H9 (cell line): ENCODE data around the gene MRPS18A. TPM values are rescaled to one million over a fixed set of nuclear protein-coding genes. Genes with fewer than 3 reads are reported as not detected.

ENCODE experiments used
- DNase-seq: peaks from one replicate; pipeline ENCODE4 v3.0.0-alpha.2; 2017
- H2AFZ ChIP-seq: one replicate; pipeline ENCODE4 v1.6.1; 2013; ENCODE audit warnings: mild to moderate bottlenecking, low read length, control low read depth, moderate library complexity
- H2AK5ac ChIP-seq: 2 replicates; pipeline ENCODE4 v1.6.1; 2013; ENCODE audit warnings: low read length, control low read depth, mixed read lengths; ENCODE audit not compliant: insufficient read length
- H2BK120ac ChIP-seq: one replicate; pipeline ENCODE4 v1.6.1; 2013; ENCODE audit warnings: low read depth, mild to moderate bottlenecking, low read length, control low read depth, inconsistent platforms; ENCODE audit not compliant: poor library complexity, severe bottlenecking
- H2BK12ac ChIP-seq: 2 replicates; pipeline ENCODE4 v1.6.1; 2013; ENCODE audit warnings: low read length, control low read depth, mixed read lengths, low read depth; ENCODE audit not compliant: insufficient read length
- H2BK15ac ChIP-seq: 2 replicates; pipeline ENCODE4 v1.6.1; 2013; ENCODE audit warnings: low read depth, low read length, control low read depth
- H2BK20ac ChIP-seq: one replicate; pipeline ENCODE4 v1.6.1; 2013; ENCODE audit warnings: low read depth, mild to moderate bottlenecking, low read length, control low read depth, inconsistent platforms; ENCODE audit not compliant: poor library complexity, severe bottlenecking
- H2BK5ac ChIP-seq: 2 replicates; pipeline ENCODE4 v1.6.1; 2013; ENCODE audit warnings: low read length, control low read depth, mixed read lengths; ENCODE audit not compliant: insufficient read length
- H3K14ac ChIP-seq: 2 replicates; pipeline ENCODE4 v1.6.1; 2013; ENCODE audit warnings: low read length, control low read depth; ENCODE audit not compliant: insufficient read depth
- H3K18ac ChIP-seq: 2 replicates; pipeline ENCODE4 v1.6.1; 2013; ENCODE audit warnings: low read depth, mild to moderate bottlenecking, mixed read lengths, low read length, control low read depth; ENCODE audit not compliant: insufficient read length
- H3K23ac ChIP-seq: 2 replicates; pipeline ENCODE4 v1.6.1; 2013; ENCODE audit warnings: low read length, control low read depth, mixed read lengths, low read depth; ENCODE audit not compliant: insufficient read length
- H3K23me2 ChIP-seq: 2 replicates; pipeline ENCODE4 v1.6.1; 2013; ENCODE audit warnings: low read depth, mild to moderate bottlenecking, mixed read lengths, low read length, control low read depth; ENCODE audit not compliant: insufficient read length, poor library complexity, severe bottlenecking
- H3K27ac ChIP-seq: 2 replicates; pipeline ENCODE4 v1.5.1; 2013; ENCODE audit warnings: low read length, control low read depth, mixed read lengths, low read depth; ENCODE audit not compliant: insufficient read length
- H3K27me3 ChIP-seq: 2 replicates; pipeline ENCODE4 v1.6.1; 2013; ENCODE audit warnings: low read length, control low read depth, inconsistent platforms; ENCODE audit not compliant: insufficient read depth
- H3K4ac ChIP-seq: 2 replicates; pipeline ENCODE4 v1.6.1; 2013; ENCODE audit warnings: low read depth, mild to moderate bottlenecking, control low read depth, inconsistent platforms, low read length, moderate library complexity
- H3K4me1 ChIP-seq: 2 replicates; pipeline ENCODE4 v1.6.1; 2013; ENCODE audit warnings: low read length, control low read depth, inconsistent platforms; ENCODE audit not compliant: insufficient read depth
- H3K4me2 ChIP-seq: 2 replicates; pipeline ENCODE4 v1.6.1; 2013; ENCODE audit warnings: low read length, control low read depth, mixed read lengths; ENCODE audit not compliant: insufficient read length, insufficient read depth
- H3K56ac ChIP-seq: 2 replicates; pipeline ENCODE4 v1.6.1; 2013; ENCODE audit warnings: low read depth, mild to moderate bottlenecking, mixed read lengths, low read length, control low read depth; ENCODE audit not compliant: insufficient read length
- H3K79me1 ChIP-seq: 2 replicates; pipeline ENCODE4 v1.6.1; 2013; ENCODE audit warnings: low read depth, mild to moderate bottlenecking, moderate library complexity, low read length, control low read depth, inconsistent platforms; ENCODE audit not compliant: insufficient read depth, poor library complexity, severe bottlenecking
- H3K79me2 ChIP-seq: 2 replicates; pipeline ENCODE4 v1.6.1; 2013; ENCODE audit warnings: low read length, control low read depth, inconsistent platforms; ENCODE audit not compliant: insufficient read depth
- H3K9ac ChIP-seq: 2 replicates; pipeline ENCODE4 v1.6.1; 2013; ENCODE audit warnings: low read length, control low read depth, mixed read lengths; ENCODE audit not compliant: insufficient read length; ENCODE audit errors: extremely low read depth
- H3K9me3 ChIP-seq: one replicate; pipeline ENCODE4 v1.6.1; 2013; ENCODE audit warnings: low read depth, low read length, inconsistent platforms; ENCODE audit not compliant: control insufficient read depth
- H3T11ph ChIP-seq: one replicate; pipeline ENCODE4 v1.6.1; 2013; ENCODE audit warnings: mild to moderate bottlenecking, low read length, control low read depth, inconsistent platforms
- H4K20me1 ChIP-seq: one replicate; pipeline ENCODE4 v1.6.1; 2013; ENCODE audit not compliant: control insufficient read depth, insufficient read length, insufficient read depth
- H4K5ac ChIP-seq: 2 replicates; pipeline ENCODE4 v1.6.1; 2013; ENCODE audit warnings: low read depth, mild to moderate bottlenecking, mixed read lengths, low read length, control low read depth; ENCODE audit not compliant: insufficient read length
- H4K8ac ChIP-seq: replicated peaks from 2 replicates; pipeline ENCODE4 v1.6.1; 2013; ENCODE audit warnings: low read length, control low read depth, mixed read lengths, low read depth; ENCODE audit not compliant: insufficient read length
- H4K91ac ChIP-seq: 2 replicates; pipeline ENCODE4 v1.6.1; 2013; ENCODE audit warnings: low read depth, mild to moderate bottlenecking, moderate library complexity, mixed read lengths, low read length, control low read depth; ENCODE audit not compliant: insufficient read length
- H3K27ac Mint-ChIP-seq, 3 experiments: 2 replicates in 2 of 3; 3 replicates in 1 of 3; pipeline ENCODE4 v1.8.0; 2020 to 2021; ENCODE audit warnings: mixed read lengths in 3 of 3, mild to moderate bottlenecking in 1 of 3, moderate library complexity in 1 of 3
- H3K27me3 Mint-ChIP-seq: 2 replicates; pipeline ENCODE4 v1.8.0; 2021; ENCODE audit warnings: low read depth, mild to moderate bottlenecking, moderate library complexity, mixed read lengths
- H3K36me3 Mint-ChIP-seq, 3 experiments: 2 replicates in 2 of 3; 3 replicates in 1 of 3; pipeline ENCODE4 v1.8.0; 2020 to 2021; ENCODE audit warnings: low read depth in 3 of 3, mixed read lengths in 3 of 3; ENCODE audit not compliant: insufficient read depth in 1 of 3
- H3K4me1 Mint-ChIP-seq, 2 experiments: 2 replicates each; pipeline ENCODE4 v1.8.0; 2020; ENCODE audit warnings: mixed read lengths in 2 of 2
- H3K4me3 Mint-ChIP-seq, 2 experiments: 2 replicates in 1 of 2; 3 replicates in 1 of 2; pipeline ENCODE4 v1.8.0; 2020 to 2021; ENCODE audit warnings: mild to moderate bottlenecking in 2 of 2, mixed read lengths in 2 of 2, moderate library complexity in 1 of 2
- H3K9me3 Mint-ChIP-seq, 2 experiments: 2 replicates in 1 of 2; 3 replicates in 1 of 2; pipeline ENCODE4 v1.8.0; 2020; ENCODE audit warnings: mild to moderate bottlenecking in 2 of 2, mixed read lengths in 2 of 2, moderate library complexity in 1 of 2
- WGBS: extraction: QIAGEN DNeasy Blood & Tissue Kit; methylation state at CpG from one replicate; pipeline ENCODE4 v1.1.7; 2013; ENCODE audit warnings: missing lambda C conversion rate, low lambda C conversion rate, mixed read lengths; ENCODE audit not compliant: insufficient read length; ENCODE audit errors: extremely low coverage; 5-methylcytosine and 5-hydroxymethylcytosine counted together
- total RNA-seq: library from RNA; stranded (reverse); gene quantifications from 2 replicates; pipeline ENCODE4 v1.2.1, GENCODE V29; 2021
- TF ChIP-seq, protein P1 (sequence below): fragments of 200-600 bp; sonication (generic); conservative IDR thresholded peaks from 3 replicates; pipeline ENCODE4 v1.8.0; 2021; ENCODE audit warnings: antibody characterized with exemption, mild to moderate bottlenecking

Gene MRPS18A
- total RNA-seq, 1 experiment from 2014 or later: 65.1 TPM

DNA sequence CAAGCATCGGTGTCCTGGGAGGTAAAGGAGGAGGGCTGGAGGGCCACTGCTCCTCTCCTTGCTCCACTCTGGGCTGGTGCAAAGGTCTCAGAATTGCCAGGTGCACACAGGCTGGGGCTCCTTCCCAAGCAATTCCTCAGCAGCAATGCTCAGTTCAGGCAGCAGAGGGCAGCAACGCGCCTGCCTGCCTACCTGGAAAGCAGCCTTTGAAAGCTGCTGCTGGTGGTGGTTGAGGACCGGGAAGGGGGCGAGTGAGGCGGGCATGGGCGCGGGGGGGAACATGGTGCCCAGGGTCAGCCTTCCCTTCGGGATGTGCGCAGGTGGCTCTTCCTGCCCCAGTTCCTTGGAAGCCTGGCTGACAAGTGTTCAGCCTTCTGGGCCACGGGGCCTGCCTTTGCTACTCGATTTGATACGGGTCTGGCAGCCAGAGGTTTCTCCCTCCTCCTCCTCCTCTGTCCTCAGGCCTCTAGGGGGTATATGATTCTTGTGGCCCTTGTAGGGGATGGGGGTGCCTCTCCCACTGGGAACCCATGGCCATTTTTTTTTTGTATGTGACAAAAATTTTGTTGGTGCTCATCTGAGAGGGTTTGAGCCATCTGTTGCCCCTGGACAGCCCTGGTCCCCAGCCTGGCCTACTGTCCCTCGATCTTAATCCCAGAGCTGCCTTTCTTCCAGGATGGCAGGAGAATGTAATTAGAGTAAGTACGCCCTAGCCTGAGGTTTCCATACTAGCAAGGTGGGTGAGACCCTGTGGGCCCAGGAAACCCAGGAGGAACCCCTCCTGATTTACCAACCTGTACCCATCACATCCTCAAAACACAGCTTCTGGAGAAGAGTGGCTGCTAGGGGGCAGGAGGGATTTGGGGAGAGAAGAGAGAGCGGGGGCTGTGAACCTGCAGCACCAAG, 20.1 kb downstream of the MRPS18A start:
- Histone ChIP-seq H2BK20ac (no peak overlapping the region), H3K4me2 (peak overlapping the region; percentile 5), H2AFZ (no peak overlapping the region), H4K20me1 (no peaks in the 10 kb centered on the region), H4K8ac (no peak overlapping the region), H3K18ac (no peak overlapping the region), H3K23me2 (no peaks in the 10 kb centered on the region), H3K79me2 (no peaks in the 10 kb centered on the region), H2BK12ac (no peak overlapping the region), H4K5ac (no peak overlapping the region), H3K56ac (no peak overlapping the region), H3K14ac (no peak overlapping the region), H2BK15ac (no peak overlapping the region), H4K91ac (no peak overlapping the region), H3K4ac (no peak overlapping the region), H3T11ph (no peak overlapping the region), H2BK120ac (no peak overlapping the region), H3K27ac (no peak overlapping the region), H3K9ac (no peak overlapping the region), H3K27me3 (no peaks in the 10 kb centered on the region), H2BK5ac (no peak overlapping the region), H3K9me3 (no peaks in the 10 kb centered on the region), H2AK5ac (no peak overlapping the region), H3K79me1 (no peaks in the 10 kb centered on the region), H3K4me1 (peaks cover 4% of the 10 kb centered on the region), H3K23ac (no peak overlapping the region)
- H3K4me3 Mint-ChIP-seq: peak overlapping the region; percentile 41 to 63
- H3K36me3 Mint-ChIP-seq: peaks cover 6 to 24% (median 21%) of the 10 kb centered on the region in 3 experiments
- H3K9me3 Mint-ChIP-seq: no peaks in the 10 kb centered on the region; a peak in 2 of 5 replicates
- H3K27me3 Mint-ChIP-seq: peaks cover 18% of the 10 kb centered on the region
- TF ChIP-seq, protein P1, sequence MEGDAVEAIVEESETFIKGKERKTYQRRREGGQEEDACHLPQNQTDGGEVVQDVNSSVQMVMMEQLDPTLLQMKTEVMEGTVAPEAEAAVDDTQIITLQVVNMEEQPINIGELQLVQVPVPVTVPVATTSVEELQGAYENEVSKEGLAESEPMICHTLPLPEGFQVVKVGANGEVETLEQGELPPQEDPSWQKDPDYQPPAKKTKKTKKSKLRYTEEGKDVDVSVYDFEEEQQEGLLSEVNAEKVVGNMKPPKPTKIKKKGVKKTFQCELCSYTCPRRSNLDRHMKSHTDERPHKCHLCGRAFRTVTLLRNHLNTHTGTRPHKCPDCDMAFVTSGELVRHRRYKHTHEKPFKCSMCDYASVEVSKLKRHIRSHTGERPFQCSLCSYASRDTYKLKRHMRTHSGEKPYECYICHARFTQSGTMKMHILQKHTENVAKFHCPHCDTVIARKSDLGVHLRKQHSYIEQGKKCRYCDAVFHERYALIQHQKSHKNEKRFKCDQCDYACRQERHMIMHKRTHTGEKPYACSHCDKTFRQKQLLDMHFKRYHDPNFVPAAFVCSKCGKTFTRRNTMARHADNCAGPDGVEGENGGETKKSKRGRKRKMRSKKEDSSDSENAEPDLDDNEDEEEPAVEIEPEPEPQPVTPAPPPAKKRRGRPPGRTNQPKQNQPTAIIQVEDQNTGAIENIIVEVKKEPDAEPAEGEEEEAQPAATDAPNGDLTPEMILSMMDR: peak; percentile 97
- DNase-seq: peak; percentile 92
- peaks cover 32 to 39% of the 10 kb centered on the region in 2 experiments for H3K4me1 Mint-ChIP-seq
- WGBS: no CpG with 5 or more reads among the region's 16 CpGs
- peak overlapping the region in 2 of 3 experiments; percentile 19 to 85; a peak in 2 of 7 replicates for H3K27ac Mint-ChIP-seq
